ENCODE measurements around the gene TRAF2. TPM values are rescaled to one million over a fixed set of nuclear protein-coding genes. Genes with fewer than 3 reads are reported as not detected.

Gene TRAF2
- total and polyA plus RNA-seq, 2 of the 8 experiments (the other 6 are each of a cell fraction or from before 2014, with no cell fraction given), result 26.9 to 50.2 TPM

- no peaks in the 10 kb centered on the region for H3K27me3 ChIP-seq (replicated peaks in 1 of 4; ENCODE audit: control insufficient read depth in 3 of 4, extremely low read depth in 1 of 4, insufficient read depth in 3 of 4, low read length in 3 of 4)
- no peak overlapping the region for H3K4me2 ChIP-seq (ENCODE audit: insufficient read depth in 1 of 2, low read depth in 2 of 2, low read length in 2 of 2)
- ChIA-PET POLR2A (ENCODE audit: partially characterized antibody) (interaction anchor here (1.8 kb wide), 1 partner anchor 13 kb away, joined by 6 read pairs; no protein-coding TSS in a partner anchor), CTCF (ENCODE audit: partially characterized antibody) (interaction anchor here (0.8 to 2.5 kb wide), 5 partner anchors 8 to 123 kb away, joined by 3 to 8 read pairs (median 3); no protein-coding TSS in a partner anchor)
- H3K18ac ChIP-seq (ENCODE audit: extremely low read depth, low read length), result no peak overlapping the region
- no peak overlapping the region for H3K56ac ChIP-seq (replicated peaks; ENCODE audit: insufficient read length, low read depth, low read length)
- WGBS, 2 experiments (ENCODE audit: extremely low coverage in 1 of 2, insufficient coverage in 1 of 2, insufficient read length in 1 of 2, insufficient replicate concordance in 2 of 2, low coverage in 1 of 2, low lambda C conversion rate in 2 of 2, missing lambda C conversion rate in 1 of 2), result 96% methylated on average over 12 of the region's 12 CpGs; no CpG with 5 or more reads in 1 of the 2 experiments
- no peak overlapping the region for H3K4ac ChIP-seq (replicated peaks; ENCODE audit: insufficient read length, low read depth, low read length)
- no peak overlapping the region for H2BK120ac ChIP-seq (replicated peaks; ENCODE audit: low read depth, low read length)
- H4K91ac ChIP-seq (replicated peaks; ENCODE audit: insufficient read length, low read length), result no peak overlapping the region
- H3K23me2 ChIP-seq (ENCODE audit: low read depth, low read length), result no peaks in the 10 kb centered on the region
- H3K36me3 ChIP-seq (ENCODE audit: control insufficient read depth in 2 of 4, insufficient read depth in 4 of 4, low read length in 3 of 4), result peaks cover 6 to 44% (median 25%) of the 10 kb centered on the region in 4 experiments; a peak in 6 of 8 replicates
- H2BK15ac ChIP-seq (ENCODE audit: low read length), result no peak overlapping the region
- H3K9ac ChIP-seq (replicated peaks in 1 of 4; ENCODE audit: extremely low read depth in 1 of 4, low read depth in 3 of 4, low read length in 3 of 4), result no peak overlapping the region
- H4K20me1 ChIP-seq (replicated peaks in 1 of 2; ENCODE audit: control insufficient read depth in 1 of 2, insufficient read depth in 2 of 2, low read length in 2 of 2), result peaks cover 6 to 18% of the 10 kb centered on the region in 2 experiments
- no peaks in the 10 kb centered on the region for H3K4me1 ChIP-seq (replicated peaks in 1 of 4; ENCODE audit: control insufficient read depth in 3 of 4, insufficient read depth in 4 of 4, low read length in 3 of 4)
- H2BK5ac ChIP-seq (ENCODE audit: low read depth, low read length), result no peak overlapping the region
- no peak overlapping the region for H4K5ac ChIP-seq (ENCODE audit: insufficient read length, low read depth, low read length)
- FAIRE-seq (no peak), DNase-seq (ENCODE audit: low read depth in 1 of 2, low spot score in 2 of 2) (no peak)
- no peak for TF ChIP-seq MAFK (IDR thresholded peaks at IDR 0.05; ENCODE audit: low read depth, low read length)
- TF ChIP-seq CTCF (IDR thresholded peaks at IDR 0.05; ENCODE audit: control extremely low read depth in 1 of 3, insufficient read depth in 1 of 3, low read depth in 1 of 3, low read length in 3 of 3), result peak in 2 of 3 experiments; percentile 15 to 30; a peak in 2 of 4 replicates
- H3K23ac ChIP-seq (ENCODE audit: insufficient read length), result no peak overlapping the region
- H3K27ac ChIP-seq (ENCODE audit: low read depth, low read length), result no peak overlapping the region
- H3K14ac ChIP-seq (ENCODE audit: insufficient read length), result no peak overlapping the region
- peaks cover 5% of the 10 kb centered on the region for H3K79me1 ChIP-seq (ENCODE audit: low read depth, low read length)
- no peak overlapping the region for H4K8ac ChIP-seq (ENCODE audit: extremely low read depth, insufficient read depth, low read length)
- H3K4me3 ChIP-seq (ENCODE audit: extremely low read depth in 1 of 4, insufficient read depth in 2 of 4, low read depth in 3 of 4, low read length in 4 of 4), result no peak overlapping the region
- no peak overlapping the region for H2AK5ac ChIP-seq (ENCODE audit: low read depth, low read length)
- no peak overlapping the region for H2BK20ac ChIP-seq (ENCODE audit: low read length)
- no peaks in the 10 kb centered on the region for H3K9me3 ChIP-seq (ENCODE audit: insufficient read depth in 2 of 2, low read depth in 1 of 2, low read length in 1 of 2)
- no peaks in the 10 kb centered on the region; a peak in 1 of 4 replicates for H3K79me2 ChIP-seq (ENCODE audit: control insufficient read depth in 1 of 2, insufficient read depth in 2 of 2, low read length in 2 of 2)
- H2AFZ ChIP-seq (ENCODE audit: low read length), result no peak overlapping the region
- H2BK12ac ChIP-seq (ENCODE audit: low read depth, low read length), result no peak overlapping the region
Observed at GRCh38 chr9:136910901-136911245, 24.6 kb downstream of the TRAF2 start.

All from H1 (cell line).